K562 (cell line): Measurements from ENCODE around the gene ADARB2. TPM values are rescaled to one million over a fixed set of nuclear protein-coding genes. Genes with fewer than 3 reads are reported as not detected.

Experiments used
- ATAC-seq: fragments of 200-7000 bp; cut with Tn5 transposase; 3 replicates; pipeline ENCODE4 v1.9.1; 2020; ENCODE audit warnings: moderate library complexity
- BruUV-seq: library from RNA; stranded (reverse); fragments of 400-500 nt; replicated peaks from 2 replicates; lab custom pipeline; 2021; lab: Mats Ljungman, UMichigan
- CTCF ChIA-PET: fragments of 300-600 bp; formaldehyde crosslinking; extraction: SDS; loops from one replicate; lab custom pipeline; 2021; ENCODE audit warnings: low intra/inter-chr PET ratio; lab: Yijun Ruan, JAX
- POLR2A ChIA-PET: fragments of 300-600, 350-650 bp; sonication (Branson Sonifier 250); formaldehyde crosslinking; extraction: SDS; loops from one replicate; lab custom pipeline; 2021; ENCODE audit warnings: antibody characterized with exemption, inconsistent platforms; lab: Yijun Ruan, JAX
- DNase-seq, 4 experiments: peaks; one replicate each; pipeline versions ENCODE4 v3.0.0 to v3.0.0-alpha.2; 2011 to 2018; ENCODE audit warnings: low spot score in 3 of 4, mixed read lengths in 3 of 4; ENCODE audit errors: extremely low read depth in 1 of 4
- FAIRE-seq: peaks from 2 replicates; lab custom pipeline; 2011; peaks lifted over from hg19 to GRCh38; lab: Jason Lieb, UNC
- H2AFZ ChIP-seq: 2 replicates; pipeline ENCODE4 v1.6.0; 2011; ENCODE audit warnings: low read depth, low read length, control low read depth, inconsistent platforms
- H3K27ac ChIP-seq: fragments of 200-600 bp; 3 replicates; pipeline ENCODE4 v1.8.0; 2011; ENCODE audit warnings: low read depth, mild to moderate bottlenecking, control low read depth, inconsistent platforms, low read length, moderate library complexity, mixed read lengths; ENCODE audit errors: extremely low read depth
- H3K27me3 ChIP-seq, 2 experiments: fragments of 300-600 bp in 1 of 2; 2 replicates in 1 of 2; 3 replicates in 1 of 2; pipeline versions ENCODE4 v1.6.0 to v1.8.0; 2011; ENCODE audit warnings: inconsistent platforms in 2 of 2, low read length in 2 of 2, mild to moderate bottlenecking in 1 of 2, mixed read lengths in 1 of 2, moderate library complexity in 1 of 2; ENCODE audit not compliant: control insufficient read depth in 2 of 2, insufficient read depth in 2 of 2
- H3K36me3 ChIP-seq: fragments of 300-600 bp; 3 replicates; pipeline ENCODE4 v1.8.0; 2011; ENCODE audit warnings: mild to moderate bottlenecking, low read length, inconsistent platforms; ENCODE audit not compliant: control insufficient read depth, insufficient read depth
- H3K4me1 ChIP-seq, 2 experiments: fragments of 200-600 bp in 1 of 2; replicated peaks in 1 of 2; 2 replicates in 1 of 2; 3 replicates in 1 of 2; pipeline versions ENCODE4 v1.5.1 to v1.8.0; 2011; ENCODE audit warnings: inconsistent platforms in 2 of 2, low read length in 2 of 2, mild to moderate bottlenecking in 1 of 2, mixed read lengths in 1 of 2, moderate library complexity in 1 of 2; ENCODE audit not compliant: control insufficient read depth in 2 of 2, insufficient read depth in 2 of 2
- H3K4me2 ChIP-seq: 2 replicates; pipeline ENCODE4 v1.6.1; 2011; ENCODE audit warnings: low read length, control low read depth, inconsistent platforms, mixed read lengths; ENCODE audit not compliant: insufficient read depth
- H3K4me3 ChIP-seq: fragments of 200-600 bp; sonication (generic), shearing (Covaris generic); 2 replicates; pipeline ENCODE4 v1.5.1; 2016; ENCODE audit warnings: control low read depth, inconsistent platforms
- H3K79me2 ChIP-seq: fragments of 200-600 bp; 3 replicates; pipeline ENCODE4 v1.8.0; 2011; ENCODE audit warnings: low read length, inconsistent platforms; ENCODE audit not compliant: control insufficient read depth, insufficient read depth
- H3K9ac ChIP-seq, 2 experiments: 2 replicates each; pipeline versions ENCODE4 v1.6.0 to v1.6.1; 2011; ENCODE audit warnings: low read depth in 2 of 2, low read length in 2 of 2, control low read depth in 1 of 2, inconsistent platforms in 1 of 2, mild to moderate bottlenecking in 1 of 2, mixed read lengths in 1 of 2; ENCODE audit not compliant: insufficient read depth in 1 of 2
- H3K9me1 ChIP-seq: one replicate; pipeline ENCODE4 v1.6.0; 2011; ENCODE audit warnings: inconsistent platforms, mild to moderate bottlenecking, low read length, moderate library complexity; ENCODE audit not compliant: control insufficient read depth, insufficient read depth
- H3K9me3 ChIP-seq: replicated peaks from 2 replicates; pipeline ENCODE4 v1.5.1; 2011; ENCODE audit warnings: low read depth, low read length, inconsistent platforms; ENCODE audit not compliant: control insufficient read depth, insufficient read depth
- H4K20me1 ChIP-seq: replicated peaks from 2 replicates; pipeline ENCODE4 v1.6.1; 2011; ENCODE audit warnings: low read length, inconsistent platforms, mixed read lengths; ENCODE audit not compliant: control insufficient read depth, insufficient read depth
- ARID1B ChIP-seq: fragments of 450-650 bp; IDR thresholded peaks from 2 replicates; pipeline ENCODE4 v1.6.1; 2016; ENCODE audit warnings: antibody characterized with exemption, mild to moderate bottlenecking, inconsistent platforms
- ATF4 ChIP-seq: fragments of 450-650 bp; formaldehyde crosslinking; IDR thresholded peaks from 2 replicates; pipeline ENCODE4 v1.4.0; 2022; ENCODE audit warnings: mild to moderate bottlenecking, moderate library complexity
- BMI1 ChIP-seq: fragments of 150-350 bp; IDR thresholded peaks from 2 replicates; pipeline ENCODE4 v1.6.1; 2014; ENCODE audit warnings: low read length
- CHD4 ChIP-seq: fragments of 200-600 bp; sonication (generic); IDR thresholded peaks from 3 replicates; pipeline ENCODE4 v1.6.1; 2012; ENCODE audit warnings: low read depth, mild to moderate bottlenecking, mixed read lengths, low read length, inconsistent platforms; ENCODE audit not compliant: insufficient read depth, insufficient replicate concordance, poor library complexity, severe bottlenecking
- ILK ChIP-seq: fragments of 450-650 bp; IDR thresholded peaks from 2 replicates; pipeline ENCODE4 v1.6.1; 2016; ENCODE audit warnings: missing genetic modification characterization, low read depth, mild to moderate bottlenecking, missing compliant biosample characterization, moderate library complexity, borderline replicate concordance
- RBFOX2 ChIP-seq: fragments of 200-400 bp; formaldehyde crosslinking; IDR thresholded peaks from 2 replicates; pipeline ENCODE4 v1.6.1; 2017; ENCODE audit warnings: low read depth, mild to moderate bottlenecking, low read length, moderate library complexity
- RBM17 ChIP-seq: fragments of 200-400 bp; formaldehyde crosslinking; IDR thresholded peaks from 2 replicates; pipeline ENCODE4 v1.6.1; 2017; ENCODE audit warnings: low read depth, mild to moderate bottlenecking, low read length, borderline replicate concordance
- ZC3H4 ChIP-seq: sonication (generic); formaldehyde crosslinking; IDR thresholded peaks from 2 replicates; pipeline ENCODE4 v1.9.0; 2021; ENCODE audit warnings: missing genetic modification reagents, borderline replicate concordance
- ZFP1 ChIP-seq: fragments of 450-650 bp; formaldehyde crosslinking; IDR thresholded peaks from 2 replicates; pipeline ENCODE4 v1.4.0; 2020; ENCODE audit warnings: mild to moderate bottlenecking, mixed read lengths
- WGBS: fragments of 100-300 bp; shearing (Covaris generic); methylation state at CpG from one replicate; pipeline ENCODE4 v1.1.6; 2016; ENCODE audit warnings: low coverage, mixed read lengths; ENCODE audit not compliant: insufficient coverage; ENCODE audit errors: missing lambda C conversion rate; 5-methylcytosine and 5-hydroxymethylcytosine counted together
- in situ Hi-C: fragments of 300-500 bp; cut with MboI; formaldehyde crosslinking; loops from 4 replicates; pipeline ENCODE4 v1.15.0; 2018; ENCODE audit warnings: inconsistent platforms, mixed read lengths
- intact Hi-C: fragments of 100-400 bp; cut with micrococcal nuclease; formaldehyde crosslinking; loops from 2 replicates; pipeline ENCODE4 v1.14.2; 2022
- polyA plus RNA-seq, 8 experiments: library from polyadenylated mRNA; depleted of rRNA in 4 of 8; stranded (reverse) in 5 of 8; unstranded in 3 of 8; fragments of >200 nt; fragmentation: Nextera tagmentation in 2 of 8; fragmentation: Illumina TruSeq in 1 of 8; extraction: Ambion mirVana in 2 of 8; extraction: Trizol in 1 of 8; gene quantifications; 2 replicates each; pipeline versions ENCODE4 v1.2.1 to v1.2.3, GENCODE V29; 2011 to 2014; ENCODE audit warnings: inconsistent platforms in 1 of 8, missing spikeins in 1 of 8
- total RNA-seq, 7 experiments: library from RNA; depleted of rRNA in 6 of 7; stranded (reverse); fragments of >200 nt in 6 of 7; fragmentation: Illumina TruSeq in 2 of 7; extraction: Trizol in 2 of 7; gene quantifications; 2 replicates each; pipeline versions ENCODE4 v1.2.1 to v1.2.3, GENCODE V29; 2011 to 2021; ENCODE audit warnings: low replicate concordance in 1 of 7
- TF ChIP-seq, protein P1 (sequence below): fragments of 450-650 bp; formaldehyde crosslinking; IDR thresholded peaks from 2 replicates; pipeline ENCODE4 v1.4.0; 2022; ENCODE audit warnings: missing genetic modification characterization

Gene ADARB2
- total and polyA plus RNA-seq, 9 of the 15 experiments (the other 6 are each of a cell fraction or from before 2014, with no cell fraction given): not detected

- TF ChIP-seq RBFOX2 (no peak), RBM17 (no peak), ARID1B (no peak), CHD4 (no peak), ILK (tag) (no peak), BMI1 (no peak), ZC3H4 (CRISPR knock-in tag) (no peak), ATF4 (CRISPR knock-in tag) (no peak), ZFP1 (CRISPR knock-in tag) (no peak)
- TF ChIP-seq, protein P1, sequence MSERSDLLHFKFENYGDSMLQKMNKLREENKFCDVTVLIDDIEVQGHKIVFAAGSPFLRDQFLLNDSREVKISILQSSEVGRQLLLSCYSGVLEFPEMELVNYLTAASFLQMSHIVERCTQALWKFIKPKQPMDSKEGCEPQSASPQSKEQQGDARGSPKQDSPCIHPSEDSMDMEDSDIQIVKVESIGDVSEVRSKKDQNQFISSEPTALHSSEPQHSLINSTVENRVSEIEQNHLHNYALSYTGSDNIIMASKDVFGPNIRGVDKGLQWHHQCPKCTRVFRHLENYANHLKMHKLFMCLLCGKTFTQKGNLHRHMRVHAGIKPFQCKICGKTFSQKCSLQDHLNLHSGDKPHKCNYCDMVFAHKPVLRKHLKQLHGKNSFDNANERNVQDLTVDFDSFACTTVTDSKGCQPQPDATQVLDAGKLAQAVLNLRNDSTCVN (CRISPR knock-in tag): no peak
These were observed 520.6 kb downstream of the ADARB2 start for GRCh38 chr10:1216574-1217236.

More at GRCh38 chr10:1216574-1217236, 520.6 kb downstream of the ADARB2 start:
- in situ Hi-C loops (no loop called here), intact Hi-C loops (no loop called here)
- Histone ChIP-seq H3K36me3 (no peaks in the 10 kb centered on the region), H3K79me2 (no peaks in the 10 kb centered on the region), H3K27ac (no peak overlapping the region), H3K9me3 (no peaks in the 10 kb centered on the region), H3K9me1 (no peaks in the 10 kb centered on the region), H3K4me1 (peaks cover 0 to 3% of the 10 kb centered on the region in 2 experiments; a peak in 1 of 5 replicates), H3K4me2 (no peak overlapping the region), H4K20me1 (peaks cover 16% of the 10 kb centered on the region), H2AFZ (no peak overlapping the region), H3K9ac (no peak overlapping the region), H3K27me3 (peaks cover 0 to 36% of the 10 kb centered on the region in 2 experiments; a peak in 4 of 5 replicates), H3K4me3 (no peak overlapping the region)
- ChIA-PET POLR2A (no interaction called here), CTCF (no interaction called here)
- DNase-seq: no peak
- no TSS peak for BruUV-seq
- 8% methylated on average over 31 of the region's 31 CpGs for WGBS
- FAIRE-seq: no peak
- ATAC-seq: no peak
